HUDEP-2 (cell line): Measurements from ENCODE around the gene TLX2.
"Not testable (repeated sequence)": the region's sequence is repeated elsewhere in the genome, so short reads cannot be mapped to it uniquely, and the experiment has no call there.

Experiments used
- DNase-seq, 76 experiments: peaks; one replicate each; lab custom pipeline; 2025; ENCODE audit not compliant: unreplicated experiment in 76 of 76; lab: John Stamatoyannopoulos, UW

TLX2 gene

DNA sequence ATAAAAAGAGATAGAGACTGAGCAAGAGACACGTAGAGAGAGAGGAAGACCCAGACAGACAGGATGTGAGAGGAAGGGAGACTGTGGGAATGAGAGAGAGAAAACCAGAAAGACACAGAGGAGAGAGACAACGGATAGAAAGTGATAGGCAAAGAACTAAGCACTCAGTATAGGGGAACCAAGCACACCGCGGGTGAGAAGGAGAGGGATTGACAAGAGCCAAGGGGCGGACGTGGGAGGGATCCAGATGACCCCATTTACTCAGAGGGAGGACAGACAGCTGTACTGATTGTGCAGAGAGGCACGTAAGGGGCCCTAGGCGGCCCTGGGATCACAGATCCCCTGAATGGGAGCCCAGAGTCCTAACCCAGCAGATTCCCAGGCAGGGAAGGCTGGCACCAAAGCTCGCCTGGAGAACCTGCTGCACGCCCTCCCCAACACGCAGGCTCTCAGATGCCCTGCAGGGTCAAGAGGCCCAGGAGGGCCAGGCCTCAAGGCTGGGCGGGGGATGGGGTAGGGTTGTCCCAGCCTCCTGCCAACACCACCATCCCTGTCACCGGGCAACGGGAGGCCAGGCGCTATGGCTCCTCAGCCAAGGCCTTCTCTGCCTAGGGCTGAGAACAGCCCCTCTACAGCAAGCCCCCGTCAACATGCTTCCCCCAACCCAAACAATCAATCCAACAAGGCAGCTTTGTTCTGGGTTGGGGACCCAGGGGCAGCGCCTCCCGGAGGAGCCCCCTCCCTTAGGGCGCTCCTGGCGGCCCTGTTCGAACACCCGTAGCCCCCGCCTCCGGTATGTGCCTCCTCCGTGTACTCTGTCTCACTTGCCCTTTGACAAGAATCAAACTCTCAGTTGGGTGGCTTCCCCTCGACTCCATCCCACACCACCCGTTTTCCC is 38.9 kb downstream of the TLX2 start:
- DNase-seq, result no peak

DNA sequence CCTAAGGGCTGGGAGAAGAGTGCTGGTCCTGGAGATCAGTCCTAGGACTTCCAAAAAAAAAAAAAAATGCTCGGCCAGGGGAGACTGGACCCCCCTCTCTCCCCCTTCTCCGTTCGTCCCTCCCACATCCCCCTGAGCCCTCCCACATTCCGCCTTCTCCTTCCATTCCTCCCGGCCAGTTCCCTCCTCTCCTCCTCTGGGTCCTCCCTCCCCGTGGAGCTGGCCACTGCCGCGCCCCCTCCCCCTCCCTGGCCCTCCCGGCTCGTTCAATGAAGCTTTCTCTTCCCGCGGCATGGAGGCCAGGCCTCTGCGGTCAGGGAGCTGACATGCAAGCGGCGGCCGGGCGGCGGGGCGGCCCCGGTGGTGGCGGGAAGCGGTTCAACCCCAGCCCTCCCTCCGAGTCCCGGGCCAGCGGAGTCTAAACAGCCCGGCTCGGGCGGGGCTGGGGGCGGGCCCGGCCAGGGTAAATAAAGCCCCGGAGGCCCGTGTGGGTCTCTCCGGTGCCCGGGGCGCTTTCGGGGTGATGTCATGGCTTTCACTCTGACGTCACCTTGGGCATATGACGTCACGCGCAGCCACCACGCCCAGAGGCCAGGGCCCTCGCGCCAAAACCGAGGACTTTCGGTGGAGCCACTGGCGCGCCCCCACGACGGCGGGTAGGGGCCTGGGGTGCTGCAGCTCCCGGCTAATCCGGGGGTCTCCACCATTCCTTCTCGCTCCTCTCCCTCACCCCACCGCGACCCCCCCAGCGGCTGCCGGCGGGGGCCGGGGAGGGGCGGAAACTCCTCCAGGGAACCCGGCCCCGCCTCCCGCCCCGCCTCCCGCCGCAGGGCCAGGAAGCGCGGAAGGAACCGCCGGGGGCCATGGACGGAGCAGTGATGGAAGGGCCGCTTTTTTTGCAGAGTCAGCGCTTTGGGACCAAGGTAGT is 39.9 kb downstream of the TLX2 start, which contains the start of the genes DOK1 and LOXL3:
Gene DOK1, plus strand, starts transcription at position 829 of the 928 bp plus-strand sequence. Its CDS starts 35 bp downstream, at position 864.
Gene LOXL3, minus strand, starts transcription at position 51 of the 928 bp plus-strand sequence. CDS start 1,308 bp downstream, outside the sequence.
- DNase-seq, result peak in 62 of 76 experiments; percentile 8 to 82 (median 61)

GRCh38 chr2:74554820-74555531 is 40.7 kb downstream of the TLX2 start:
- DNase-seq, result peak in 22 of 76 experiments; percentile 6 to 65 (median 31)

- no peak for DNase-seq
Observed at GRCh38 chr2:74555610-74556103, 41.4 kb downstream of the TLX2 start.

- DNase-seq, result no peak
Observed at GRCh38 chr2:74556159-74556558, 41.9 kb downstream of the TLX2 start.

- DNase-seq, result no peak
Observed at GRCh38 chr2:74556831-74557370, 42.7 kb downstream of the TLX2 start.

DNA sequence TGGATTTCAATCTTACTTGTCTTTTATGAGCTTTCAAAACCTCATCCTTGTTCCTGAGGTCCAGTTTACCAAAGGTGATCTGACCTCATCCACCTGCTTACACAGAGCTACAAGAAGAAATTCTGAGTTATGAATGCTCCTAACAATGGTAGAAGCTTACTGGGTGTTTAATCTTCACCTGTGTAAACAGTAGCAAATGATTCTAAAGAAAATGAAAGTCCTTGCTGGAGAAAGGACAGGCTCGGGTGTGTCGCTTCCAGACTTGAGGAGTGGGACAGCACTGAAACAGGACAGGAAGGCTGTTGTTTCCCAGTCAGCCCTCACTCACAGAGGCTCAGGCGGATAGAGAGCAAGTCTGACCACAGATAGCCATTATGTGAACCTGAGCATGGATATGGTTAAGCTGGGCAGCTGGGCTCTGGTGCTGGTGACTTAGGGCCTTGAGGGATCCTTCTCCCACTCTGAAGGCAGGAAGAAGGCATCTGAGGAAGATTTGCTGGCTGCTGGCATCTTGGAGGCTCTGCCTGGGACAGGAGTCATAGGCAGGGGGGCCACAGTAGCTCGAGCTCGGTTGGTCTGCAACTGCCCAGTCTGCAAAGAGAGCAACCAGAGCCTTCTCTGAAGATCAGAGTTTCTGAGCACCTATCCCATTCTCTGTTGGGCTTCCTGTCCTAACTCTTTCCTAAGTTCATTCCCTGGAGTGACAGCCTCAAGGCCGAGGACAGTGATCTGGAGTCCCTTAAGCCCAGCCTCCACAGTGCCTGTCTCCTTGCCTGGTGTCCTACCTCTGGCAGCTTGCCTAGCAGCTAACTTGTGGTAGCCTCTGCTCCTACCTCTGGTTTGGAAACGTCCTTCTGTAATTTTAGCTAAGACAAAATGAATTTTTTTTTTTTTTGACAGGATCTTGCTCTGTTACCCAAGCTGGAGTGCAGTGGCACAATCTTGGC is 44.3 kb downstream of the TLX2 start:
- no peak for DNase-seq

- DNase-seq, result no peak
Observed at GRCh38 chr2:74559912-74560311, 45.7 kb downstream of the TLX2 start.

GRCh38 chr2:74560591-74560990 is 46.3 kb downstream of the TLX2 start:
- DNase-seq, result no peak

- DNase-seq, result not testable (repeated sequence)
Observed at GRCh38 chr2:74561022-74561421, 46.8 kb downstream of the TLX2 start.

DNA sequence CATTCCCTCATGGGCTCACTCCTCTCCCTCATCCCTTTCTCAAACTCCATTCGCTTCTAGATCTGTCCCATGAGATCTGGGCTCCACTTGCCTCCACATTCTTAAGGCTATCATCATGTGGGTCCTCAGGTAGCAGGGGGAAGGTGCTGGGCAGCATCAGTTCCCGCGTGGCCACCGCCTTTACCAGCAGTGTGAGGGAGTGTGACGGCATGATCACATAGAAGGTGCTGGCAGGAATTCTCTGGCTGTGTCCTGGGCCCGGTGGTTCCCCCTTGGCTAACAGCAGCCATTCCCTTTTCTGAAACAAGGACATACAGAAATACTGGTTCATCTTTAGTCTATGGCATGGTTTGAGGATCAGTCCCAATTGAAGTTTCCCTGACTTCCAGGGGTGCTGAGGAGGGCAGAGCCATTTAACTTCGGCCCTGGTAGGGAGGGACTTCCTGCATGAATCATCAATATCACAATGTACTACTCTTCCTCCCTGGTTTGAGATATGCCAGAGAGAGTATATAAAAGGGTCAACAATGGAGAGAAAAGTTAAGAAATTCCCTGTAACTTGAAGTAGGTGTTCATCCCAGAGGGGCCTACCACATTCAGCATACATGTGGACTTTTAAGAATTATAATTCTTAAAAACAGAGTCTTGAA is 48.0 kb downstream of the TLX2 start:
- no peak for DNase-seq

- no peak for DNase-seq
Observed at GRCh38 chr2:74564222-74564621, 50.0 kb downstream of the TLX2 start.

- DNase-seq, result no peak
Observed at GRCh38 chr2:74566076-74566753, 52.0 kb downstream of the TLX2 start.

DNA sequence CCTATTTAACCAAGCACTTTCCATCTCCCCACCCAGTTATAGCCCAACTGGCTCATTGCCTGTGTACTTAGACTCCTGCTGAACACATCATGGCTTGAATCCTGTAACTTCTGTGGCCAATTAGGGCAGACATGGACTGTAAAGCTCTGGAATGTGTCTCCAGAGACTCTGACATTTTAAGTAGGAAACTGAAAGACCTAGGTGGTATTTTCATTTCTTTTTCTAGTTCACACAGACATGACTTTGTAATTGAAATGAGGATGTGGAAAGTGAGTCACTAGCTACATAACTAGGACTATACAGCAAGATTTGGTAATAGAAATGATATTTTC is 52.5 kb downstream of the TLX2 start:
- DNase-seq, result no peak
